ENCODE results near the gene GRHL1. TPM values are rescaled to one million over a fixed set of nuclear protein-coding genes. Genes with fewer than 3 reads are reported as not detected.

Gene GRHL1
- total RNA-seq, 2 donors from 2014 or later = 0.41 to 9.5 TPM

- no peak overlapping the region for H3K27ac ChIP-seq
- DNase-seq (ENCODE audit: low spot score) = no peak
- ATAC-seq (ENCODE audit: insufficient number of reproducible peaks, low FRiP score, low read depth) = no peak
These were observed 87.2 kb downstream of the GRHL1 start for GRCh38 chr2:10038716-10039115.

DNA sequence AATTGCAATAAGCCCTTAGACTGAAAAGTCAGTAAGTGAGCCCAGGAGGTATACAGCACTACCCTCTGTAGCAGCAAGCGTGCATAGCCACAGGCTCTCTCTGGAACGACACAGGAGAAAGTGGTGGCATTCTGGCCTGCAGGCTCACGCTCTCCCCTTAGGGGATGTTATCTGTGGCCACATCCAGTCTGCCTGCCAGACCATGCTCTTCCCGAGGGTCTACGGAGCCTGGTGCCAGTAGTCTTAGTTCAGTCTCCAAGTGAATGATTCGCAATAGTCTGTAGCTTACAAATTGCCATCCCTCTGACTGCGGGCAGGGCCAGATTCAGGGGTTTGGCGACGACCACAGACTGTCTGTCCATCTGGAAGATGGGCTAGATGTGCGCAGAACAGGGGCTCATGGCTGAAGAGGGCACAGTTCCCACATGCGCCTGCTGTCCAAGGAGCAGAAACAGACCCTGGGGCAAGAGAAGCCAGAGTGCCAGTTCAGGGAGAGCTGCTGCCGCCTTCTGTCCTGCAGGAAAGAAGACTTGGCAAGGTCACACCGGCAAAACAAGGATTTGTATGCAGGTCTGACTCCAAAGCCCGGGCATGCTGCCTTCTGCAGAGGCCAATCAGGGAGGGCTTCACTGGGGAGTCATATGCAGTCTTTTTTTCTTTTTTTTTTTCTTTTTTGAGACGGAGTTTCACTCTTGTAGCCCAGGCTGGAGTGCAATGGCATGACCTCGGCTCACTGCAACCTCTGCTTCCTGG lies 88.3 kb downstream of the GRHL1 start:
- ATAC-seq (ENCODE audit: insufficient number of reproducible peaks, low FRiP score, low read depth) = no peak
- H3K36me3 ChIP-seq = no peaks in the 10 kb centered on the region
- H3K27me3 ChIP-seq (replicated peaks; ENCODE audit: insufficient read depth) = no peaks in the 10 kb centered on the region
- no peaks in the 10 kb centered on the region for H3K9me3 ChIP-seq
- DNase-seq (ENCODE audit: low spot score) = no peak
- peak overlapping the region; percentile 33 for H3K4me3 ChIP-seq
- peak overlapping the region; percentile 48 to 68 for H3K27ac ChIP-seq
- peaks cover 34 to 76% of the 10 kb centered on the region in 2 donors for H3K4me1 ChIP-seq (ENCODE audit: control insufficient read depth in 1 of 2, low read depth in 2 of 2)
- TF ChIP-seq, protein P1, sequence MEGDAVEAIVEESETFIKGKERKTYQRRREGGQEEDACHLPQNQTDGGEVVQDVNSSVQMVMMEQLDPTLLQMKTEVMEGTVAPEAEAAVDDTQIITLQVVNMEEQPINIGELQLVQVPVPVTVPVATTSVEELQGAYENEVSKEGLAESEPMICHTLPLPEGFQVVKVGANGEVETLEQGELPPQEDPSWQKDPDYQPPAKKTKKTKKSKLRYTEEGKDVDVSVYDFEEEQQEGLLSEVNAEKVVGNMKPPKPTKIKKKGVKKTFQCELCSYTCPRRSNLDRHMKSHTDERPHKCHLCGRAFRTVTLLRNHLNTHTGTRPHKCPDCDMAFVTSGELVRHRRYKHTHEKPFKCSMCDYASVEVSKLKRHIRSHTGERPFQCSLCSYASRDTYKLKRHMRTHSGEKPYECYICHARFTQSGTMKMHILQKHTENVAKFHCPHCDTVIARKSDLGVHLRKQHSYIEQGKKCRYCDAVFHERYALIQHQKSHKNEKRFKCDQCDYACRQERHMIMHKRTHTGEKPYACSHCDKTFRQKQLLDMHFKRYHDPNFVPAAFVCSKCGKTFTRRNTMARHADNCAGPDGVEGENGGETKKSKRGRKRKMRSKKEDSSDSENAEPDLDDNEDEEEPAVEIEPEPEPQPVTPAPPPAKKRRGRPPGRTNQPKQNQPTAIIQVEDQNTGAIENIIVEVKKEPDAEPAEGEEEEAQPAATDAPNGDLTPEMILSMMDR (IDR thresholded peaks at IDR 0.05) = no peak

More at GRCh38 chr2:10038716-10039115, 87.2 kb downstream of the GRHL1 start:
- TF ChIP-seq, protein P1 (IDR thresholded peaks at IDR 0.05) = no peak
- H3K4me1 ChIP-seq (ENCODE audit: control insufficient read depth in 1 of 2, low read depth in 2 of 2) = peaks cover 31 to 70% of the 10 kb centered on the region in 2 donors
- H3K9me3 ChIP-seq = no peaks in the 10 kb centered on the region
- H3K4me3 ChIP-seq = no peak overlapping the region
- H3K36me3 ChIP-seq = no peaks in the 10 kb centered on the region
- no peaks in the 10 kb centered on the region for H3K27me3 ChIP-seq (replicated peaks; ENCODE audit: insufficient read depth)

DNA sequence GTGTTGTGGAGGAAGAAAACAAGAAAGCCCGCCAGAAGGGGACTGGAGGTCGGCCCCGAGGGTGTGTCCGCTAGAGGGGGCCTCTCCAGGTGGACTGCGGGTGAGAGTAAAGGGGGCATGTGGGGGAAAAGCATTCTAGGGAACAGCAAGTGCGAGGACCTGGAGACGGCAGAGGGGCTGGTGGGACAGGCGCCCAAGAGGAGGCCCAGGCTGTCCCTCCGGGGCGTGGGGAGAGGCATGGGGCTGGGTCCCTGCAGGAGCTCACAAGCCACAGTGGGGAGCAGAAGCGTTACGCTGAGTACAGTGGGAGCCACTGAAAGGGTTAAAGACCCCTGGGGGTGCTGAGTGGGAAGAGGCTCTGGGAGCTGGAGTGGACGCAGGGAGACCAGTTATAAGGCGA lies 90.2 kb downstream of the GRHL1 start:
- Histone ChIP-seq H3K27ac (no peak overlapping the region), H3K4me1 (ENCODE audit: control insufficient read depth in 1 of 2, low read depth in 2 of 2) (peaks cover 25 to 69% of the 10 kb centered on the region in 2 donors), H3K27me3 (replicated peaks; ENCODE audit: insufficient read depth) (no peaks in the 10 kb centered on the region), H3K9me3 (no peaks in the 10 kb centered on the region), H3K4me3 (no peak overlapping the region), H3K36me3 (no peaks in the 10 kb centered on the region)
- ATAC-seq (ENCODE audit: insufficient number of reproducible peaks, low FRiP score, low read depth) = no peak
- TF ChIP-seq, protein P1 (IDR thresholded peaks at IDR 0.05) = no peak
- no peak for DNase-seq (ENCODE audit: low spot score)

DNA sequence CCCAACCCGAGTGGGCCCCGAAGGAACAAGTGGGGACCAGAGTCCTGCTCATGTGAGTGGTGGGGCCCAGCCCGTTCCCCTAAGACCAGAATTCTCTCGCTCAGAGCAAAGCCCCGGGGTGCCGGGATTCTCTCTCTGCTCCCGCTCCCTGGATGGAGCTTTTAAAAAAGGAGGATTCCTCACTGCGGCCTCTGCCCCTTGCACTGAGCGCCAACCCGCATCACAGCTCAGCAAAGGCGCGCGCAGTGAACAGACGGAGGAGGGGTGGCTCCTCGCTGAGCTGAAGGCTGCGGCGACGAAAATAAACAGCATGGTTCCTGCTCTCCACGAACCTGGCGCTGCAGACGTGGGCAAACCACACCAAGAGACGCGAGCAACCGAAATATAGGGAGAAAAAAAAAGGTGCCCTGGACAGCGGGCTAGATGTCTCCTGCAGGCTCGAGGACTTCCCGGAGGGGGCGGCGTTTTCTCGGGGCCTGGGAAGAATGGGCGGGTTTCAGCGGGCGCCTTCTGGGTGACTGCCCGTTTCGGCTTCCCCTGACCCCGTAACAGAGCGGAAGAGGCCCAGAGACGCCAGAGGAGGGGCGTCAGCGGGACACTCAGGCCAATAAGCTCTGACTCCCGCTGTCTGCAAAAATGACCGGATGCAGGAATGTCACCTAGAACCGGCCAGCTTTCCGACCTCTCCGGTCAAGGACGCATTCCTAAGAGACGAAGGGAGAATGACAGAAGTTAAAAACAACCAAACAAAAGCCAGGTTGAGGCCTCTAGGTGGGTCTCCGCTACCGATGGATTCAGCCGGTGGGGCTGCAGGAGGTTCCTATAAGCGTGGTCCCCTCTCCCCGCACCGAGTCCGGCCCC lies 91.0 kb downstream of the GRHL1 start:
- Histone ChIP-seq H3K9me3 (no peaks in the 10 kb centered on the region), H3K4me1 (ENCODE audit: control insufficient read depth in 1 of 2, low read depth in 2 of 2) (peaks cover 18 to 61% of the 10 kb centered on the region in 2 donors), H3K36me3 (peaks cover 3% of the 10 kb centered on the region), H3K4me3 (peak overlapping the region; percentile 69), H3K27me3 (replicated peaks; ENCODE audit: insufficient read depth) (no peaks in the 10 kb centered on the region), H3K27ac (peak overlapping the region; percentile 75 to 87)
- ATAC-seq (ENCODE audit: insufficient number of reproducible peaks, low FRiP score, low read depth) (peak; percentile 17), DNase-seq (ENCODE audit: low spot score) (peak; percentile 38)
- TF ChIP-seq, protein P1 (IDR thresholded peaks at IDR 0.05) = no peak

All from thoracic aorta (tissue), 2 donors.